Measurements from ENCODE around the gene ACSM4.

- TF ChIP-seq CTCF (IDR thresholded peaks at IDR 0.05) (no peak), POLR2A (IDR thresholded peaks at IDR 0.05) (no peak), EP300 (IDR thresholded peaks at IDR 0.05) (no peak)
Measured at GRCh38 chr12:7264538-7264937, 39.3 kb upstream of the ACSM4 start.
